ENCODE results near the gene TTC22.

Gene TTC22

DNA sequence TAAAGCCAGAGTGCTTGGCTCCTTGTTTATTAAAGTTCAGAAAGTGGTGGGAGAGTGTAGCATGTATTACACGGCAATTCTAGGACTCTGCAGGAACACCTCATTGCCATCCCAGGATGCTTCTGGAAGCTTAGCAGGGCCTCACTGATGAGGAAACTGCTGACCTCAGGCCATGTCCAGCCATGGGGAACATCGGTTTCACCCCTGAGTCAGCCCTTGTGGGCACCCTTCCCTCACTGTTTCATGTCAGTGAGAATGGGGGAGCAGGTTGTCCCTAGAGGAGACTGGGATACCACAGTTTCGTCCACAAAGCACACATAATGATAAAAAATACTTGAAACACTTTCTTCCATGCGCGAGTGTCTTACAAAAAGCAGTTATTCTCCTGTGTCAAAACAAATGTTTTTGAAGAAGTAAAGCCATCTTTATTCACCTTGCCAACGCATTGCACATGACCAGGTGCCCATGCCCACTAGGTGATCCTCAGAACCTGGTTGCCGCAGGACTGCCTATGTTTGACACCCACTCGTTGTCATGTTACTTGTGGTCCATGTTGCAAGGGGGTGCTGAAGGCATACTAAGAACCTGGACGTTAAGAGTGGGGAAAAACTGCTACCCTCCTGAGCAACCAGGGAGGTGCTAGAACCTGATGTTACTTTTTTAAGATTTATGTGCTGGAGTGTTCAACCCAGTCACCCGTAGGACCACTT, 41.2 kb upstream of the TTC22 start:
- Mint-ChIP-seq H3K9me3 (no peaks in the 10 kb centered on the region), H3K27ac (ENCODE audit: low read depth) (no peak overlapping the region), H3K4me1 (no peaks in the 10 kb centered on the region), H3K36me3 (ENCODE audit: insufficient read depth) (peaks cover 3% of the 10 kb centered on the region), H3K4me3 (no peak overlapping the region), H3K27me3 (no peaks in the 10 kb centered on the region)
- ATAC-seq (replicated peaks; ENCODE audit: extremely low read depth, poor library complexity, severe bottlenecking) (no peak), DNase-seq (ENCODE audit: low spot score in 2 of 2) (no peak)

DNA sequence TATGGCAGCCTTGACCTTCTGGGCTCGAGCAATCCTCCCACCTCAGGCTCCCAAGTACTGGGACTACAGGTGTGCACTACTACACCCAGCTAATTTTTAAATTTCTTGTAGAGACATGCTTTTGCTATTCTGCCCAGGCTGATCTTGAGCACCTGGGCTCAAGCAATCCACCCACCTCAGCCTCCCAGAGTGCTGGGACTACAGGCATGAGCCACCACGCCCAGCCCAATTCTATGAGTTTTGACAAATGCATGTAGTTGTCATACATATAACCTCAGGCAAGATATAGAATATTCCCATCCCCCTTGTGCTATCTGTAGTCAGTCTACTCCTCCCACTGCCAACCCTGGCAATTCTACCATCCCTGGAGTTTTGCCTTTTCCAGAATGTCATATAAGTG, 38.7 kb upstream of the TTC22 start:
- Mint-ChIP-seq H3K4me1 (no peaks in the 10 kb centered on the region), H3K27me3 (no peaks in the 10 kb centered on the region), H3K27ac (ENCODE audit: low read depth) (no peak overlapping the region), H3K4me3 (no peak overlapping the region), H3K9me3 (no peaks in the 10 kb centered on the region), H3K36me3 (ENCODE audit: insufficient read depth) (peaks cover 3% of the 10 kb centered on the region)
- no peak for DNase-seq (ENCODE audit: low spot score in 2 of 2)
- no peak for ATAC-seq (replicated peaks; ENCODE audit: extremely low read depth, poor library complexity, severe bottlenecking)

DNA sequence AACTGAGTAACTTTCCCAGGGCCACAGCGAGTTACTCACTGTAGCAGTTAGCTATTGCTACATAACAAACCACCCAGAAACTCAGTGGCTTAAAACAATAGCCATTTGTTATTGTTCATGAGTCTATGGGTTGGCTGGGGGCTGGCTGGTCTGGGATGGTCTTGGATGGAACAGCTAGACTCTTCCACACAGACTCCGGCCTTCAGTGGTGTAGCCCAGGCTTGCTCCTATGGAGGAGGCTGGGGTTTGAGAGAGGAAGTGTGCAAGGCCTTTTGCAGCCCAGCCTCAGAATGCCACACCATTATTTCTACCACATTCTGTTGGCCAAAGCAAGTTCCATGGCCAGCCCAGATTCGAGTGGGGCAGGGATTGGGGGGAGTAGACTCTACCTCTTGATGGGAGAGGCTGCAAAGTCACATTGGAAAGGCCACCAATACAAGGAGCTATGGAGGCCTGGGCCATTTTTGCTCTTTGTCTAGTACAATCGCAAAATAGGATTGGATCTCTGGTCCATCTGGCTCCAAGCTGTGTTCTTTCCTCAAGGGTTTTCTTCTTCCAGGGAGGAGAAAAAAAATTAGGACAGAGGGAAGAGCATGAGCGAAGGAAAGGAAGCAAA, 37.5 kb upstream of the TTC22 start:
- ATAC-seq (replicated peaks; ENCODE audit: extremely low read depth, poor library complexity, severe bottlenecking) = no peak
- no peak for DNase-seq (ENCODE audit: low spot score in 2 of 2)
- no peak overlapping the region for H3K4me3 Mint-ChIP-seq
- no peaks in the 10 kb centered on the region for H3K4me1 Mint-ChIP-seq
- H3K36me3 Mint-ChIP-seq (ENCODE audit: insufficient read depth) = peaks cover 3% of the 10 kb centered on the region
- no peaks in the 10 kb centered on the region for H3K27me3 Mint-ChIP-seq
- H3K9me3 Mint-ChIP-seq = no peaks in the 10 kb centered on the region
- H3K27ac Mint-ChIP-seq (ENCODE audit: low read depth) = no peak overlapping the region

DNA sequence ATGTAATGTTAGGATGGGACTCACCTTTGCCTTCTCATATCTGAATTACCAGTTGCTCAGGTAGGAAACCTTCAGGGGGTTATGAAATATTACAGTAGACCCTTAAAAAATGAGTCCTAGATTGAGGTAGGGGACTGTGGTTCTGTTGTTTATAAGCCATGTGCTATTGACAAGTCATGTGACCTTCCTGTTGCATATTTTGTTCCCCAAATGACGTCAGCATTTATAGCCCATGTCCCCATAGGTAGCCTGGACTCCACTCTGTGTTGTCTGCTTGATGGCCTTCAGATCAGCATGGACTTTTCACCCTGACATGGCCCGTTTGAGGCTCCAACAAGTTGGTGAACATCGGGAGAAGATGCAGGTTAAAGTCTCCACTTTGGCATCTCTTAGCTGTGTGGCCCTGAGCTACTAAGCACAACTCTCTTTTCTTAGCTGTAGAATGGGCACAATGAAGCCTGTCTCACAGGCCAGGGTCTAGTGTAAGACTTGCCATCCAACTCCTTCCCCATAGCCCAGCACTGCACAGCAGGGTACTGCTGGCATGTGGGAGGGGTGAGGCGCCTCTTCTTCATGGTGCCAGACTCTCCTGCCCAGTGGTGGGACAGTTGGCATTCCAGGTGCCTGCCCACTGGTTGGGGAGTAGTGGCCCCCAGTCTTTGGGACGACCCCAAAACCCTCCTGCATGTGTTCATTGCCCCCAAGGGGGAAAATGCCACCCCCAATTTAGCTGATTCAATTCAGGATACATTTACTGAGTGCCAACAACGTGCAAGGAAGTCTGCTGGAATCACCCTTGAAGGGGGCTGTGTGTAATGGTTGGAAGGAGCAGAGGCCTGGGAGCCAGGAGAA, 36.1 kb upstream of the TTC22 start:
- no peaks in the 10 kb centered on the region for H3K27me3 Mint-ChIP-seq
- no peaks in the 10 kb centered on the region for H3K4me1 Mint-ChIP-seq
- H3K27ac Mint-ChIP-seq (ENCODE audit: low read depth) = no peak overlapping the region

DNA sequence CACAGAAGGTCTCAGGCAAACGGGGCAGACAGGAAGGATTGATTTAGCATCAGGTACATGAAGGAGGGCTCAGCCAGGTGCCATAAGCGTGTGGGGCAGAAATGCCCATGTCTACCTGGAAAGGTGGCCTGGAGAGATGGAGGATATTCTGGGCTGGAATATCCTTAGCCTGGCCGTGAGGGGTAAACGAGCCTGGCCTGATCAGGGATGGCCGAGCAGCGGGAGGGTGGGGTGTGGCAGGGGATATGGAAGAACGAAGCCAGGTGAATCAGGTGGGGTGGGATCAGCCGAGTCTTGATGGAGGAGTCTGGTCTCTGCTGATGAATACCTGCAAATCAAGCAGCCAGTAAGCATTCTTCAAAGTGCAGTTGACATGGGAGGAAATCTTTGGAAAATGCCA, 35.5 kb upstream of the TTC22 start:
- no peaks in the 10 kb centered on the region for H3K36me3 Mint-ChIP-seq (ENCODE audit: insufficient read depth)
- H3K9me3 Mint-ChIP-seq = no peaks in the 10 kb centered on the region
- no peak for ATAC-seq (replicated peaks; ENCODE audit: extremely low read depth, poor library complexity, severe bottlenecking)
- H3K4me3 Mint-ChIP-seq = no peak overlapping the region
- H3K4me1 Mint-ChIP-seq = no peaks in the 10 kb centered on the region
- no peaks in the 10 kb centered on the region for H3K27me3 Mint-ChIP-seq
- H3K27ac Mint-ChIP-seq (ENCODE audit: low read depth) = no peak overlapping the region
- DNase-seq (ENCODE audit: low spot score in 2 of 2) = no peak

More for the DNA sequence above, 36.1 kb upstream of the TTC22 start:
- DNase-seq (ENCODE audit: low spot score in 2 of 2) (no peak), ATAC-seq (replicated peaks; ENCODE audit: extremely low read depth, poor library complexity, severe bottlenecking) (no peak)
- Mint-ChIP-seq H3K4me3 (no peak overlapping the region), H3K9me3 (no peaks in the 10 kb centered on the region), H3K36me3 (ENCODE audit: insufficient read depth) (no peaks in the 10 kb centered on the region)

DNA sequence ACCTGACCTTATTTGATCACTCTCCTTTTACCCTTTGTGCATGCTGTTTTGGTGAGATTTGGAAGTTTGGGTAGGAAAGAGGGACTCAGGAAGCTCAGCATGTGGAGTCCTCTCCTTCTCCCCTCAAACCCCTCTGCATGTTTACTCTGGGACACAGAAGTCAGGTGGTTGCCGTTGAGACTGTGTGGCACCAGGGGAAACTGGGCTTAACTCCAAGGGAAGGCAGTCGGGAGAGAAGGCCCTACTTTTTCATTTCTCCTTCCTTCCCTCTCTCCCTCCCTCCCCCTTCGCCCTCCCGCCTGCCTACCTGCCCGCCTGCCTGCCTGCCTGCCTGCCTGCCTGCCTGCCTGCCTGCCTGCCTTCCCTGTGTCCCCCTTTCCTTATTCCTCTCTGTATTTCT, 34.8 kb upstream of the TTC22 start:
- no peaks in the 10 kb centered on the region for H3K9me3 Mint-ChIP-seq
- no peak overlapping the region for H3K4me3 Mint-ChIP-seq
- ATAC-seq (replicated peaks; ENCODE audit: extremely low read depth, poor library complexity, severe bottlenecking) = no peak
- DNase-seq (ENCODE audit: low spot score in 2 of 2) = no peak
- H3K27ac Mint-ChIP-seq (ENCODE audit: low read depth) = peak overlapping the region; percentile 4
- H3K4me1 Mint-ChIP-seq = no peaks in the 10 kb centered on the region
- no peaks in the 10 kb centered on the region for H3K27me3 Mint-ChIP-seq
- no peaks in the 10 kb centered on the region for H3K36me3 Mint-ChIP-seq (ENCODE audit: insufficient read depth)

DNA sequence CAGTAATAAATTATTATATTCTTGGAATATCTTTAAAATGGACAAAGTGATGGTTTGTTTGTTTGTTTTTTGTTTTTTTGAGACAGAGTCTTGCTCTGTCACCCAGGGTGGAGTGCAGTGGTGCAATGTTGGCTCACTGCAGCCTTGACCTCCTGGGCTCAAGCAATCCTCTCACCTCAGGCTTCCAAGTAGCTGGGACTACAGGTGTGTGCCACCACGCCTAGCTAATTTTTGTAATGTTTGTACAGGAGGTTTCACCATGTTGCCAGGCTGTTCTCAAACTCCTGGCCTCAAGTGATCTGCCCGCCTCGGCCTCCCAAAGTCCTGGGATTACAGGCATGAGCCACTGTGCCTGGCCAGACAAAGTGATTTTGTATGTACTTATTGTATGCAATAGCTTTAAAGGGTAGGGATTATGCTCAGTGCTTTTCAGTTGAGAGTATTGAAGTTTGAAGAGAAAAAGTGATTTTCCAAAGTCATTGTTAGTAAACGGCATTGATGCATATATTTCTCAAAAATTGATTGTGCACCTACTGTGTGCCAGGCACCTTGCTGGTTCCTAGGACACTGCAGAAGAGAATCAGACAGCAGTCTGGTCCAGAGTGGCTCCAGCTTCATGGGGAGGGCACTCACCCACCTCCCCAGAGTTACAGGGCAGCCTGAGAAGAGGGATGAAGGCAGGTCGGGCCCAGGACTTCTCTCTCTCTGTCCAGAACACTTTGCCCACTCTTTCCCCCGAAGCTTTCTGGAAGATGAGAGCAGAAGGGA, 34.2 kb upstream of the TTC22 start:
- Mint-ChIP-seq H3K36me3 (ENCODE audit: insufficient read depth) (no peaks in the 10 kb centered on the region), H3K4me1 (no peaks in the 10 kb centered on the region), H3K27me3 (no peaks in the 10 kb centered on the region)

DNA sequence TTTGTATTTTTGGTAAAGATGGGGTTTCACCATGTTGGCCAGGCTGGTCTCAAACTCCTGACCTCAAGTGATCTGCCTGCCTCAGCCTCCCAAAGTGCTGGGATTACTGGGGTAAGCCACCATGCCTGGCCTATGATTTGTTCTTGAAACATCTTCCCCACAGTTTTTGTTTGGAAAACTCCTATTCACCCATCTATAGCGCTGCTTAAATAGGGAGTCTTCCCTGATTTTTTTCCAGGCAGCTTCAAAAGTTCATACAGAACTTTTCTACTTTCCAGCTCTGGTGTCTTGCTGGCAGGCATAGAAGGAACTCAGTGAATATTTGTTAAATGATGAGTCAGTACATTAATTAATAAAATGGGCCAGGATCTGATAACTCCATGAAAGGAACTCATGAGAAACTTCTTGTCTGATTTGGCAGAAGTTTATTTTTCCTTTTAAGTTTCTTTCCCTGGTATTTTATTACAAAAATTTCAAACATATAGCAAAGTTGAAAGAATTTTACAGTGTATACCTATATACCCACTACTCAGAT, 33.0 kb upstream of the TTC22 start:
- no peaks in the 10 kb centered on the region for H3K36me3 Mint-ChIP-seq (ENCODE audit: insufficient read depth)
- no peaks in the 10 kb centered on the region for H3K9me3 Mint-ChIP-seq

More for the DNA sequence above, 34.2 kb upstream of the TTC22 start:
- Mint-ChIP-seq H3K9me3 (no peaks in the 10 kb centered on the region), H3K4me3 (no peak overlapping the region), H3K27ac (ENCODE audit: low read depth) (peak overlapping the region; percentile 4)
- ATAC-seq (replicated peaks; ENCODE audit: extremely low read depth, poor library complexity, severe bottlenecking) (no peak), DNase-seq (ENCODE audit: low spot score in 2 of 2) (no peak)

DNA sequence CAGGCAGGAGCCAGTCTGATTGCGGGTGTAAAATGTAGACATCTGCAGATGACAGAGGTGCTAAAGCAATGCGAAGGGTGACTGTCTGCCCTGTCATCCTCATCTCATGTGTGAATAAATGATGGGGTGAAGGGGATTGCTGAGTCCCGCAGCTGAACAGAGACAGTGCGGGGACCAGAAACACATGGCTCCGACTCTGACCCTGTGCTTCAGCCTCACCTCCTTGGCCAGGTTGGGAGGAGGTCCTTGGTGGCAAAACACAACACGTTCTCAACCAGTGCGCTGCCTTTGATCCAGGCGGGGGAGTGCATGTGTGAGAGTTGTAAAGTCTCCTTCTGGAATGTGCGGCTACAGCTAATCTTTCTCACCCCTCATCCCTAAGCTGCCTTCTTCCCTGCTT, 32.0 kb upstream of the TTC22 start:
- Mint-ChIP-seq H3K4me1 (no peaks in the 10 kb centered on the region), H3K36me3 (ENCODE audit: insufficient read depth) (peaks cover 1% of the 10 kb centered on the region), H3K27ac (ENCODE audit: low read depth) (no peak overlapping the region), H3K4me3 (no peak overlapping the region), H3K9me3 (no peaks in the 10 kb centered on the region), H3K27me3 (no peaks in the 10 kb centered on the region)
- DNase-seq (ENCODE audit: low spot score in 2 of 2) (no peak), ATAC-seq (replicated peaks; ENCODE audit: extremely low read depth, poor library complexity, severe bottlenecking) (no peak)

More for the DNA sequence above, 33.0 kb upstream of the TTC22 start:
- H3K27me3 Mint-ChIP-seq = no peaks in the 10 kb centered on the region
- no peak overlapping the region for H3K27ac Mint-ChIP-seq (ENCODE audit: low read depth)
- DNase-seq (ENCODE audit: low spot score in 2 of 2) (no peak), ATAC-seq (replicated peaks; ENCODE audit: extremely low read depth, poor library complexity, severe bottlenecking) (no peak)
- H3K4me1 Mint-ChIP-seq = no peaks in the 10 kb centered on the region
- no peak overlapping the region for H3K4me3 Mint-ChIP-seq

DNA sequence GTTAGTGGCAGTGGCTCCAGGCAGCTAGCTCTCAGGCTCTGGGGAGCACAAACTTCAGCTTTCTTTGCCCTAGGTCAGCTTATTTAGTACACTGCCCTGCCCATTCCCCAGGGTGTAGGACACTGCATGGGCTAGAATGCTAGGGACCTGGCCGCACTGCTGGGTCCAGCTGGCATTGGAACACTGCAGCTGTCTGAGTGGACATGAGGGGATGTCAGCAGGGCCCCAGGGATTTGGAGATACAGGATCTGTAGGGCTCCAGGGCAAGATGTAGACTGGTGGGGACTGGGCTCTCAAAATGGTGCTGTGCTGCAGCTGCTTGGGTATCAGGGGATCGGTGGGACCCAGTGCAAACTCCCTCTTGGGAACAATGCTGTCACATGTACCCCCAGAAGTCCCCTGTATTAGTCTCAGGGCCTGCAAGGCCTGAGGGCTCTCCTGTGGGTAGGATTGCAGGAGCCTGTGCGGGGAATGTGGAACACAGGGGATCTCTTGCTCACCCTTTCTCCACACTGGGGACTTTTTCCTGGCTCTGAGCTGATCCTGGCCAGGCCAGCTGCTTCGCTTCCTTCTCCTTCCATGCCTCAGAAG, 25.2 kb upstream of the TTC22 start:
- Mint-ChIP-seq H3K27ac (ENCODE audit: low read depth) (no peak overlapping the region), H3K4me3 (no peak overlapping the region), H3K9me3 (peaks cover 19% of the 10 kb centered on the region), H3K4me1 (no peaks in the 10 kb centered on the region), H3K36me3 (ENCODE audit: insufficient read depth) (peaks cover 8% of the 10 kb centered on the region), H3K27me3 (no peaks in the 10 kb centered on the region)
- no peak for ATAC-seq (replicated peaks; ENCODE audit: extremely low read depth, poor library complexity, severe bottlenecking)
- DNase-seq (ENCODE audit: low spot score in 2 of 2) = no peak

DNA sequence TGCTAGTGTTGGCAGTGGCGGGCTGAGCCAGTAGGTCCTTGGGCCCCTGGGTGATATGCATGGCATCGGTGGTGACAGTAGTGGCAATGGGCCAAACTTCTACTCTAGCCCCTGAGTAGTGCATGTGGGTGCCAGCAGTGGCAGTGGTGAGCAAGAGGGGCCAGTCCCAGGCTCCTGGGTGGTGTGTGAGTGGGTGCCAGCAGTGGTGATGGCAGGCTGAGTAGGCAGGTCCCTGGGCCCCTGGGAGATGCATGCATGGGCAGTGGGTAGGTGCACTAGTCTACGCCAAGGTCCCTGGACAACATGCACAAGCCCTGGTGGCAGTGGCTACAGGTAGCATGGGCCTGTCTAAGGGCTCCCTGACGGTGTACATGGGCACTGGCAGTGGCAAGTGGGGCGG, 24.6 kb upstream of the TTC22 start:
- Mint-ChIP-seq H3K36me3 (ENCODE audit: insufficient read depth) (peaks cover 8% of the 10 kb centered on the region), H3K27ac (ENCODE audit: low read depth) (no peak overlapping the region), H3K4me1 (no peaks in the 10 kb centered on the region), H3K4me3 (no peak overlapping the region), H3K27me3 (no peaks in the 10 kb centered on the region), H3K9me3 (peaks cover 19% of the 10 kb centered on the region)
- no peak for DNase-seq (ENCODE audit: low spot score in 2 of 2)
- ATAC-seq (replicated peaks; ENCODE audit: extremely low read depth, poor library complexity, severe bottlenecking) = no peak

DNA sequence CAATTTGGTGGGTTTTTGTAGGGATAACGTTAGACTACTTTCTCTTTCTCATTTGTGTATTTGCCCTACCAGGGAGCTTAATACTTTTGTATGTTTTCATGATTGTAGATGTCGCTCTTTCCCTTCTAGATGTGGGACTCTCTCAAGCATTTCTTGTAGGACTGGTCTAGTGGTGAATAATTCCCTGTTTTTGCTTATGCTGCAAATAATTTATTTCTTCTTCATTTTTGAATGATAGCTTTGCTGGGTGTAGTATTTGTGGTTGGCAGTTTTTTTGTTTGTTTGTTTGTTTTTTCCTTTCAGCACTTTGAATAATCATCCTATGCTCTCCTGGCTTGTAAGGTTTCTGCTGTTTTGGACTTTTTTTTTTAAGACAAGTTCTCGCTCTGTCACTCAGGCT, 22.5 kb upstream of the TTC22 start:
- Mint-ChIP-seq H3K36me3 (ENCODE audit: insufficient read depth) (peaks cover 8% of the 10 kb centered on the region), H3K27ac (ENCODE audit: low read depth) (no peak overlapping the region), H3K4me1 (no peaks in the 10 kb centered on the region), H3K9me3 (peaks cover 19% of the 10 kb centered on the region), H3K4me3 (no peak overlapping the region), H3K27me3 (no peaks in the 10 kb centered on the region)
- ATAC-seq (replicated peaks; ENCODE audit: extremely low read depth, poor library complexity, severe bottlenecking) = no peak
- DNase-seq (ENCODE audit: low spot score in 2 of 2) = no peak
